Breast epithelium (tissue), 4 donors: ENCODE data around the gene SOX18. TPM values are rescaled to one million over a fixed set of nuclear protein-coding genes. Genes with fewer than 3 reads are reported as not detected.

Source experiments
- DNase-seq, 2 donors: peaks; one replicate each; pipeline ENCODE4 v3.0.0-alpha.2; 2019; ENCODE audit warnings: low spot score in 2 of 2
- H3K27ac ChIP-seq, 2 donors: fragments of 200-600 bp; sonication (generic) in 1 of 2; one replicate each; pipeline ENCODE4 v1.5.1; 2016 to 2019; ENCODE audit warnings: mild to moderate bottlenecking in 1 of 2
- H3K27me3 ChIP-seq, 2 donors: fragments of 200-600 bp; sonication (generic) in 1 of 2; one replicate each; pipeline versions ENCODE4 v1.5.1 to v1.6.0; 2017 to 2019; ENCODE audit warnings: control low read depth in 1 of 2, mild to moderate bottlenecking in 1 of 2
- H3K36me3 ChIP-seq: fragments of 200-600 bp; one replicate; pipeline ENCODE4 v1.5.1; 2019
- H3K4me1 ChIP-seq, 2 donors: fragments of 200-600 bp; sonication (generic); one replicate each; pipeline ENCODE4 v1.5.1; 2016 to 2019; ENCODE audit warnings: control low read depth in 1 of 2
- H3K4me3 ChIP-seq, 3 donors: fragments of 200-600 bp; sonication (generic); 1 replicate in 2 of 3; 2 replicates in 1 of 3; pipeline ENCODE4 v1.5.1; 2016 to 2019; ENCODE audit warnings: mild to moderate bottlenecking in 3 of 3, moderate library complexity in 2 of 3
- H3K9me3 ChIP-seq, 2 donors: fragments of 200-600 bp; sonication (generic) in 1 of 2; one replicate each; pipeline ENCODE4 v1.5.1; 2016 to 2019; ENCODE audit warnings: control low read depth in 1 of 2
- CTCF ChIP-seq, 3 donors: fragments of 450-650 bp; IDR thresholded peaks; one replicate each; pipeline ENCODE4 v1.5.1; 2016 to 2017; ENCODE audit warnings: antibody characterized with exemption in 3 of 3, mild to moderate bottlenecking in 3 of 3, moderate library complexity in 3 of 3
- POLR2A ChIP-seq: fragments of 450-650 bp; IDR thresholded peaks from one replicate; pipeline ENCODE4 v1.6.1; 2016; ENCODE audit warnings: antibody characterized with exemption, mild to moderate bottlenecking, moderate library complexity
- POLR2AphosphoS5 ChIP-seq, 3 donors: sonication (generic); formaldehyde crosslinking; IDR thresholded peaks; one replicate each; pipeline ENCODE4 v1.6.1; 2017; ENCODE audit warnings: antibody characterized with exemption in 3 of 3
- intact Hi-C: fragments of 100-400 bp; cut with DNase I; formaldehyde crosslinking; loops from one replicate; pipeline ENCODE4 v1.15.1; 2023; ENCODE audit warnings: low total_unique reads
- total RNA-seq, 3 donors: library from RNA; depleted of rRNA; stranded (reverse); fragments of >200 nt; gene quantifications; one replicate each; pipeline ENCODE4 v1.1.0, GENCODE V29; 2016

Gene SOX18
- total RNA-seq, 3 donors from 2014 or later, result 1.8 to 8.8 (median 3.2) TPM

- TF ChIP-seq CTCF (IDR thresholded peaks at IDR 0.05) (no peak), POLR2AphosphoS5 (IDR thresholded peaks at IDR 0.05) (no peak), POLR2A (no peak)
- no peak overlapping the region for H3K4me3 ChIP-seq
- no peak for DNase-seq
- H3K36me3 ChIP-seq, result no peaks in the 10 kb centered on the region
- no peak overlapping the region for H3K27ac ChIP-seq
- no peaks in the 10 kb centered on the region for H3K9me3 ChIP-seq
- H3K4me1 ChIP-seq, result peaks cover 0 to 5% of the 10 kb centered on the region in 2 donors
- intact Hi-C loops, result no loop called here
- H3K27me3 ChIP-seq, result no peaks in the 10 kb centered on the region
Measured at GRCh38 chr20:64069209-64069613, 19.8 kb upstream of the SOX18 start.

GRCh38 chr20:64068386-64069208 is 19.2 kb upstream of the SOX18 start:
- TF ChIP-seq CTCF (IDR thresholded peaks at IDR 0.05) (no peak), POLR2A (no peak), POLR2AphosphoS5 (IDR thresholded peaks at IDR 0.05) (no peak)
- no peak overlapping the region for H3K4me3 ChIP-seq
- no peak overlapping the region for H3K27ac ChIP-seq
- H3K36me3 ChIP-seq, result no peaks in the 10 kb centered on the region
- DNase-seq, result no peak
- peaks cover 0 to 11% of the 10 kb centered on the region in 2 donors for H3K4me1 ChIP-seq
- intact Hi-C loops, result no loop called here
- H3K9me3 ChIP-seq, result no peaks in the 10 kb centered on the region
- H3K27me3 ChIP-seq, result no peaks in the 10 kb centered on the region

- DNase-seq, result no peak
- no peaks in the 10 kb centered on the region for H3K36me3 ChIP-seq
- H3K4me3 ChIP-seq, result no peak overlapping the region
- intact Hi-C loops, result no loop called here
- TF ChIP-seq POLR2AphosphoS5 (IDR thresholded peaks at IDR 0.05) (no peak), POLR2A (no peak), CTCF (IDR thresholded peaks at IDR 0.05) (no peak)
- peaks cover 0 to 11% of the 10 kb centered on the region in 2 donors for H3K4me1 ChIP-seq
- no peaks in the 10 kb centered on the region for H3K9me3 ChIP-seq
- H3K27me3 ChIP-seq, result no peaks in the 10 kb centered on the region
- no peak overlapping the region for H3K27ac ChIP-seq
Measured at GRCh38 chr20:64067733-64068307, 18.4 kb upstream of the SOX18 start.

- TF ChIP-seq CTCF (IDR thresholded peaks at IDR 0.05) (no peak), POLR2AphosphoS5 (IDR thresholded peaks at IDR 0.05) (no peak), POLR2A (no peak)
- Histone ChIP-seq H3K4me1 (peaks cover 5 to 15% of the 10 kb centered on the region in 2 donors), H3K27ac (no peak overlapping the region), H3K27me3 (no peaks in the 10 kb centered on the region), H3K9me3 (no peaks in the 10 kb centered on the region), H3K4me3 (no peak overlapping the region), H3K36me3 (no peaks in the 10 kb centered on the region)
- no peak for DNase-seq
- intact Hi-C loops, result no loop called here
Measured at GRCh38 chr20:64067005-64067632, 17.7 kb upstream of the SOX18 start.

- no peak for TF ChIP-seq POLR2AphosphoS5 (IDR thresholded peaks at IDR 0.05)
- Histone ChIP-seq H3K9me3 (no peaks in the 10 kb centered on the region), H3K36me3 (no peaks in the 10 kb centered on the region), H3K4me3 (no peak overlapping the region), H3K4me1 (peaks cover 6 to 15% of the 10 kb centered on the region in 2 donors), H3K27me3 (no peaks in the 10 kb centered on the region), H3K27ac (no peak overlapping the region)
- DNase-seq, result no peak
- intact Hi-C loops, result no loop called here
Measured at GRCh38 chr20:64065974-64066343, 16.5 kb upstream of the SOX18 start.
